Endothelial cell of umbilical vein (primary cell): ENCODE data around the gene PLXNA4. TPM values are rescaled to one million over a fixed set of nuclear protein-coding genes. Genes with fewer than 3 reads are reported as not detected.

Experiments used
- BruUV-seq: library from RNA; stranded (reverse); fragments of 400-500 nt; replicated peaks from 2 replicates; lab custom pipeline; 2021; lab: Mats Ljungman, UMichigan
- CTCF ChIA-PET: fragments of 300-600, 350-600 bp; sonication (Branson Sonifier 250); formaldehyde crosslinking; loops from one replicate; lab custom pipeline; 2021; ENCODE audit warnings: antibody characterized with exemption, inconsistent platforms; lab: Charles Lee
- POLR2A ChIA-PET: fragments of 300-600, 350-600 bp; sonication (Branson Sonifier 250); formaldehyde crosslinking; loops from one replicate; lab custom pipeline; 2021; ENCODE audit warnings: antibody characterized with exemption, inconsistent platforms; lab: Charles Lee
- DNase-seq: peaks from one replicate; pipeline ENCODE4 v3.0.0-alpha.2; 2011; ENCODE audit warnings: low read depth, low spot score
- FAIRE-seq: peaks from 2 replicates; lab custom pipeline; 2011; peaks lifted over from hg19 to GRCh38; lab: Jason Lieb, UNC
- H2AFZ ChIP-seq: 2 replicates; pipeline ENCODE4 v1.6.0; 2012; ENCODE audit warnings: low read depth, low read length, control low read depth, inconsistent platforms
- H3K27ac ChIP-seq: 2 replicates; pipeline ENCODE4 v1.5.1; 2011; ENCODE audit warnings: low read depth, mild to moderate bottlenecking, control low read depth, low read length, moderate library complexity; ENCODE audit not compliant: insufficient read depth
- H3K27me3 ChIP-seq, 2 experiments: 2 replicates each; pipeline versions ENCODE4 v1.6.0 to v1.6.1; 2011; ENCODE audit warnings: low read length in 2 of 2, mixed read lengths in 1 of 2; ENCODE audit not compliant: control insufficient read depth in 2 of 2, insufficient read depth in 2 of 2
- H3K36me3 ChIP-seq, 2 experiments: 2 replicates in 1 of 2; 3 replicates in 1 of 2; pipeline ENCODE4 v1.5.1; 2011; ENCODE audit warnings: low read length in 2 of 2, mild to moderate bottlenecking in 1 of 2, moderate library complexity in 1 of 2; ENCODE audit not compliant: control insufficient read depth in 2 of 2, insufficient read depth in 2 of 2; ENCODE audit errors: extremely low read depth in 1 of 2
- H3K4me1 ChIP-seq: 3 replicates; pipeline ENCODE4 v1.5.1; 2011; ENCODE audit warnings: mild to moderate bottlenecking, low read length; ENCODE audit not compliant: control insufficient read depth, insufficient read depth; ENCODE audit errors: extremely low read depth
- H3K4me2 ChIP-seq: 2 replicates; pipeline ENCODE4 v1.6.1; 2011; ENCODE audit warnings: low read length, control low read depth, mixed read lengths; ENCODE audit not compliant: insufficient read depth
- H3K4me3 ChIP-seq, 3 experiments: fragments of 200-600 bp in 1 of 3; sonication (generic), shearing (Covaris generic) in 1 of 3; replicated peaks in 1 of 3; 2 replicates each; pipeline ENCODE4 v1.5.1; 2011 to 2016; ENCODE audit warnings: control low read depth in 3 of 3, low read length in 3 of 3, mild to moderate bottlenecking in 2 of 3, inconsistent platforms in 1 of 3, low read depth in 1 of 3, moderate library complexity in 1 of 3; ENCODE audit not compliant: insufficient read depth in 1 of 3
- H3K79me2 ChIP-seq: 2 replicates; pipeline ENCODE4 v1.6.0; 2012; ENCODE audit warnings: low read length, inconsistent platforms; ENCODE audit not compliant: control insufficient read depth, insufficient read depth
- H3K9ac ChIP-seq: replicated peaks from 2 replicates; pipeline ENCODE3; 2011; ENCODE audit warnings: low read length, control low read depth; ENCODE audit not compliant: insufficient read depth; ENCODE audit errors: extremely low read depth
- H3K9me1 ChIP-seq: replicated peaks from 3 replicates; pipeline ENCODE4 v1.6.0; 2011; ENCODE audit warnings: mild to moderate bottlenecking, low read length; ENCODE audit not compliant: control insufficient read depth, insufficient read depth; ENCODE audit errors: extremely low read depth
- H3K9me3 ChIP-seq: replicated peaks from 2 replicates; pipeline ENCODE4 v1.5.1; 2012; ENCODE audit warnings: low read length, inconsistent platforms; ENCODE audit not compliant: control insufficient read depth, insufficient read depth
- H4K20me1 ChIP-seq: replicated peaks from 2 replicates; pipeline ENCODE3; 2011; ENCODE audit warnings: mild to moderate bottlenecking, low read length; ENCODE audit not compliant: control insufficient read depth, insufficient read depth; ENCODE audit errors: extremely low read depth
- EZH2 ChIP-seq: IDR thresholded peaks from 2 replicates; pipeline ENCODE4 v1.6.1; 2012; ENCODE audit warnings: borderline replicate concordance, low read depth, mild to moderate bottlenecking, moderate library complexity, low read length, inconsistent platforms; ENCODE audit not compliant: severe bottlenecking
- FOS ChIP-seq: IDR thresholded peaks from 2 replicates; pipeline ENCODE4 v1.6.1; 2011; ENCODE audit warnings: mild to moderate bottlenecking, low read length, moderate library complexity, borderline replicate concordance; ENCODE audit not compliant: insufficient read depth
- GATA2 ChIP-seq: IDR thresholded peaks from 2 replicates; pipeline ENCODE4 v1.7.0; 2011; ENCODE audit warnings: low read depth, mild to moderate bottlenecking, moderate library complexity, mixed read lengths, low read length; ENCODE audit not compliant: insufficient read length, insufficient read depth
- JUN ChIP-seq: IDR thresholded peaks from 2 replicates; pipeline ENCODE4 v1.6.1; 2011; ENCODE audit warnings: borderline replicate concordance, low read depth; ENCODE audit not compliant: insufficient read length, insufficient read depth
- MYC ChIP-seq: IDR thresholded peaks from one replicate; pipeline ENCODE4 v1.6.1; 2011; ENCODE audit warnings: mild to moderate bottlenecking, low read depth, low read length
- POLR2A ChIP-seq: IDR thresholded peaks from 2 replicates; pipeline ENCODE4 v1.6.1; 2012; ENCODE audit warnings: low read depth, mild to moderate bottlenecking, control low read depth, low read length
- POLR2AphosphoS5 ChIP-seq: IDR thresholded peaks from 2 replicates; pipeline ENCODE4 v1.6.1; 2012; ENCODE audit warnings: low read depth, mild to moderate bottlenecking, control low read depth, low read length, moderate library complexity; ENCODE audit not compliant: insufficient read depth
- dilution Hi-C: fragments of 300-500 bp; cut with MboI; formaldehyde crosslinking; loops from one replicate; pipeline ENCODE4 v1.15.0; 2019; ENCODE audit warnings: low sequenced_read_pairs; ENCODE audit not compliant: extremely low pct_ligation_motif_present
- intact Hi-C: fragments of 100-400 bp; cut with micrococcal nuclease; formaldehyde crosslinking; loops from one replicate; pipeline ENCODE4 v1.10.0; 2022
- polyA plus RNA-seq, 4 experiments: library from polyadenylated mRNA; depleted of rRNA in 3 of 4; stranded (reverse) in 3 of 4; unstranded in 1 of 4; fragments of >200 nt; gene quantifications; 2 replicates each; pipeline versions ENCODE4 v1.2.1 to v1.2.3, GENCODE V29; 2011 to 2012; ENCODE audit warnings: missing spikeins in 1 of 4
- total RNA-seq: library from RNA; stranded (reverse); gene quantifications from 2 replicates; pipeline ENCODE4 v1.2.3, GENCODE V29; 2021
- TF ChIP-seq, protein P1 (sequence below): IDR thresholded peaks from 2 replicates; pipeline ENCODE4 v1.6.1; 2011; ENCODE audit not compliant: insufficient read depth, insufficient read length
- TF ChIP-seq, protein P2 (sequence below), 2 donors: IDR thresholded peaks; 1 replicate in 1 of 2; 2 replicates in 1 of 2; pipeline ENCODE4 v1.5.1; 2011; ENCODE audit warnings: low read length in 2 of 2, mild to moderate bottlenecking in 2 of 2, moderate library complexity in 2 of 2, control low read depth in 1 of 2, inconsistent platforms in 1 of 2, low read depth in 1 of 2; ENCODE audit not compliant: insufficient read depth in 1 of 2; ENCODE audit errors: extremely low read depth in 1 of 2

Gene PLXNA4
- total and polyA plus RNA-seq, 2 donors (not counting 3 experiments of a cell fraction or from before 2014, with no cell fraction given): 12.1 to 20.4 TPM

DNA sequence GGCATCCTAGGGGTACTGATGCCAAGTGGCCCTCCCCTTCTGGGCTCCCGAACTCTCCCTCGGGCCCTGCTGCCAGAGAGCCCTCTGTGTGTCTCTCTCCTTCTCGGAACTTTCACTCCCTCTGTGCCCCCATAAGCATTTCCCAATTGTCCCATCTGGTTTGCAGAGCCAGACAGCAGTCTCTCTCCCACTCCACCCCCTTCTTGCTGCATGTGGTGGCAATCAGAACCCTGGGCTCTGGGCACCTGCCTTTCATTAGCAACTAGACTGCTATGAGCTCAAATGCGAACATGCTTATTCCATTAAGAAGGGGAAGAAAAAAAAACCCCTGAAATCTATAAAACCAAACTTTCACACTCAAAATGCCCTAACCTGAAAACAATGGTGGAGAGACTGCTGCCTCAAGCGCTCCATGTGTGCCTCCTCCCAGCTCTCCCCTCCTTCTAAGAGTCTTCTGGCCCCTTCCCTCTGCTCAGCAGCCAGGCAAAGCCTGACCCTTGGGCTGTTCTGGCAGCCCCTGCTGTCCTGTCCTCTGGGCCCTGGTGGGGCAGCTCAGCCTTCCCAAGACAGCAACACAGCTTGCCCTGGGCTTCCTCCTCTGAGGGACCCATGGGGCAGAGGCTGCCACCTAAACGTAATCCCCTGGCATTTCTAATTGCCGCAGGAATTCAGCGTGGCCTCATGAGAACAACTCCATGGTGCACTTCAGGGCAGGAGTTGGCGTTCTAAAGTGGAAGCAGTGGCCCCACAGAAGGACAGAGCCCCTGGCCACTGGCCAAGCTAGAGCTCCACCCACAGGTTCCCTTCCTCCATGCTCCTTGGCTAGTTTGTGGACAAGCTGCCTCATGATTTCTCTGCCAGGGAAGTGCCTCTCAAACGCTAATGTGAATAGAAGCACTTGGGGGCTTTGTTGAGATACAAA is 415.4 kb downstream of the PLXNA4 start:
- DNase-seq (peak; percentile 21), FAIRE-seq (no peak)
- H3K9me1 ChIP-seq: no peaks in the 10 kb centered on the region
- no peaks in the 10 kb centered on the region for H3K4me1 ChIP-seq
- no peak overlapping the region for H3K9ac ChIP-seq
- no TSS peak for BruUV-seq
- no peak overlapping the region for H3K27ac ChIP-seq
- no peaks in the 10 kb centered on the region for H3K27me3 ChIP-seq
- TF ChIP-seq FOS: no peak
- TF ChIP-seq, protein P1, sequence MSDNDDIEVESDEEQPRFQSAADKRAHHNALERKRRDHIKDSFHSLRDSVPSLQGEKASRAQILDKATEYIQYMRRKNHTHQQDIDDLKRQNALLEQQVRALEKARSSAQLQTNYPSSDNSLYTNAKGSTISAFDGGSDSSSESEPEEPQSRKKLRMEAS: no peak
- TF ChIP-seq POLR2AphosphoS5: no peak
- TF ChIP-seq, protein P2, sequence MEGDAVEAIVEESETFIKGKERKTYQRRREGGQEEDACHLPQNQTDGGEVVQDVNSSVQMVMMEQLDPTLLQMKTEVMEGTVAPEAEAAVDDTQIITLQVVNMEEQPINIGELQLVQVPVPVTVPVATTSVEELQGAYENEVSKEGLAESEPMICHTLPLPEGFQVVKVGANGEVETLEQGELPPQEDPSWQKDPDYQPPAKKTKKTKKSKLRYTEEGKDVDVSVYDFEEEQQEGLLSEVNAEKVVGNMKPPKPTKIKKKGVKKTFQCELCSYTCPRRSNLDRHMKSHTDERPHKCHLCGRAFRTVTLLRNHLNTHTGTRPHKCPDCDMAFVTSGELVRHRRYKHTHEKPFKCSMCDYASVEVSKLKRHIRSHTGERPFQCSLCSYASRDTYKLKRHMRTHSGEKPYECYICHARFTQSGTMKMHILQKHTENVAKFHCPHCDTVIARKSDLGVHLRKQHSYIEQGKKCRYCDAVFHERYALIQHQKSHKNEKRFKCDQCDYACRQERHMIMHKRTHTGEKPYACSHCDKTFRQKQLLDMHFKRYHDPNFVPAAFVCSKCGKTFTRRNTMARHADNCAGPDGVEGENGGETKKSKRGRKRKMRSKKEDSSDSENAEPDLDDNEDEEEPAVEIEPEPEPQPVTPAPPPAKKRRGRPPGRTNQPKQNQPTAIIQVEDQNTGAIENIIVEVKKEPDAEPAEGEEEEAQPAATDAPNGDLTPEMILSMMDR (IDR thresholded peaks at IDR 0.05; ENCODE audit: extremely low read depth in 1 of 2, insufficient read depth in 1 of 2, low read depth in 1 of 2, low read length in 2 of 2): no peak
- no peak for TF ChIP-seq EZH2
- TF ChIP-seq POLR2A: no peak
- no peak for TF ChIP-seq JUN
- TF ChIP-seq GATA2: no peak
- no peak for TF ChIP-seq MYC
- no peaks in the 10 kb centered on the region for H4K20me1 ChIP-seq
- no peaks in the 10 kb centered on the region for H3K79me2 ChIP-seq
- dilution Hi-C loops (no loop called here), intact Hi-C loops (no loop called here)
- no peaks in the 10 kb centered on the region for H3K9me3 ChIP-seq
- no peak overlapping the region for H2AFZ ChIP-seq
- no peak overlapping the region for H3K4me2 ChIP-seq
- ChIA-PET CTCF (no interaction called here), POLR2A (no interaction called here)
- H3K4me3 ChIP-seq: no peak overlapping the region
- peaks cover 0 to 42% of the 10 kb centered on the region in 2 experiments for H3K36me3 ChIP-seq
